ENCODE results near the gene ELAVL4.

ELAVL4 gene

DNA sequence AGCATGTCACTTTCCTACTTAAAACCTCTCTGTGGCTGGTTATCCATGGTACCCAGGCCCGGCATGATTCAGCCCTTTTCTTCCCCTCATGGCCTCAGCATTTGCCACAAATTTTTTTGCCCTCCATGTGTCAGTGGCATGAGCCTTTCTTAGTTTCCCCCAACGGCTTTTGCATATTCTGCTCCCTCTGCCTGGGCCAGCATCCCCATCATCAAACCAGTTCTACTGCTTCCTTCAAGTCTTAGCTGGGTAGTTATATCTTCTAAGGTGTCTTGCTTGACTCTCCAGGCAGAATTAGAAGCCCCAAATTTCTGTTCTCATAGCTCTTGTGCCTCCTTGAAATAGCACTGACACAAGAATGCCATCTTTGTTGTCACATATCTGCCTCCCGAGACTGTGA lies 127.9 kb downstream of the ELAVL4 start:
- in situ Hi-C loops (cut with HindIII; ENCODE audit: low sequenced_read_pairs), result loop anchor here (5.0 kb wide), 1 partner anchor 51 kb away; no protein-coding TSS in a partner anchor

GRCh38 chr1:50237056-50237455 lies 128.3 kb downstream of the ELAVL4 start:
- in situ Hi-C loops (cut with HindIII; ENCODE audit: low sequenced_read_pairs), result loop anchor here (5.0 kb wide), 1 partner anchor 50 kb away; no protein-coding TSS in a partner anchor

GRCh38 chr1:50243939-50244338 lies 135.2 kb downstream of the ELAVL4 start:
- in situ Hi-C loops (cut with HindIII; ENCODE audit: low sequenced_read_pairs), result no loop called here

GRCh38 chr1:50246869-50247268 lies 138.1 kb downstream of the ELAVL4 start:
- in situ Hi-C loops (cut with HindIII; ENCODE audit: low sequenced_read_pairs), result no loop called here

DNA sequence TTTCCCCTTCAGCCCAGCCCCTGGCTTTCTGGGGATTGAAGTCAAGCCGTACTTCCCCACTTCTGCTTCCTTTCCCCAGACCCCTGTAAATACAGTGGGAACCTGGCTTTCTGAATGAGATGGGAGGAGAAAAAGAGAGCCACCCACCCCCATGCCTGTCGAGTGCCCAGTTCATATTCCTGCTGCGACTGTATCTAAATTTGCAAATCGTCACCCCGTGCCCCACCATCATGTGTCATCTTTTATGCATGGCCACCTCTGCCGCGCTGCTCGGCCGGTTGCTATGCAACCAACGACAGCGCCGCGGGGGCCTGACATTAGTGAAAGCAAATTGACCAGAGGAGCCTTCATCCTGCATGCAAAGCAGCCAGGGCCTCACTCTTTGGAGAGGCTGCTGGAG lies 143.0 kb downstream of the ELAVL4 start:
- in situ Hi-C loops (cut with HindIII; ENCODE audit: low sequenced_read_pairs), result no loop called here

DNA sequence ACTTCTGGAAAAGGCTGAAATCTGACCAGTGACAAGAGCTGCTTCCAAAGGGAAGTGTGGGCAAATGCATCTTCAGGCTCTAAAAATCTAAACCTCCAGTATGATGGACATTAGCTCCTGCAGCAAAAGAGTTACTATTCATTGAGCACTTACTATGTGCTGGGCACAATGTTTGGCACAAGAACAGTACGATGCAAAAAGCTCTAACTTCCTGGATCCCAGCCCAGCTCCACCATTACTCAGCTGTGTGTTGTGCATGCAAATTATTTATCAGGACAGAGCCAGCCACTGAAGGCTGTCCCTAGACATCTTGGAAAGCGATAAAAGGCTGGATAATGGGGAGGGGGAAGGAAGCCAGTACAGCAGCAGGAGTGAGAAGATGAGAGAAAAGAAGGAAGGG lies 143.5 kb downstream of the ELAVL4 start:
- in situ Hi-C loops (cut with HindIII; ENCODE audit: low sequenced_read_pairs), result no loop called here

Measured in endothelial cell of hepatic sinusoid (primary cell).